ENCODE results near the gene GNA12. TPM values are rescaled to one million over a fixed set of nuclear protein-coding genes. Genes with fewer than 3 reads are reported as not detected.

Gene GNA12
- total RNA-seq, 1 experiment from 2014 or later, result 35.5 TPM

DNA sequence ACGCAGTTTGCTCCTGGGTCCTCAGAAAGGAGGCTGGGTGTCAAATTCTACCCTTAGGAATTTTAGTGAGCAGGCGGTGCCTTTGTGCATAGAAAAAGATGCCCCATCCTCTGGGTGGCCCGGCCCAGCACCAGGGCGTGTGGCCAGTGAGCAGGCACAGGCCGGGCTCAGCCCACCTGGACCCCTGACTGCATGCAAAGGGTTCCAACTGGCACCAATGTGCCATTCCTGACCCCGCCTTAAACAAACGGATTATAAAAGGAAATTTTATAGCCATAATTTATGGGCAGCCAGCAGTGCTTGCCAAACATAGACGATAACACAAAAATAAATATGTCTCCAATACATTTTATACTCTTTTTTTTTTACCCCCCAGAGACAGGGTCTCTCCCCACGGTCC lies 40.1 kb upstream of the GNA12 start:
- Histone ChIP-seq H3K36me3 (ENCODE audit: insufficient read depth, low read length, poor library complexity, severe bottlenecking) (no peaks in the 10 kb centered on the region), H3K4me1 (ENCODE audit: insufficient read depth, low read length, poor library complexity, severe bottlenecking) (peaks cover 10% of the 10 kb centered on the region), H3K27me3 (replicated peaks; ENCODE audit: insufficient read depth, low read depth, low read length, poor library complexity) (no peaks in the 10 kb centered on the region), H3K27ac (ENCODE audit: low read depth, low read length, poor library complexity, severe bottlenecking) (no peak overlapping the region), H3K4me3 (ENCODE audit: low read depth, low read length, poor library complexity, severe bottlenecking) (no peak overlapping the region), H3K9me3 (ENCODE audit: low read depth, low read length, poor library complexity, severe bottlenecking) (no peaks in the 10 kb centered on the region)
- BruUV-seq (replicated peaks), result no TSS peak
- TF ChIP-seq EZH2 (IDR thresholded peaks at IDR 0.05; ENCODE audit: borderline replicate concordance, low read depth, low read length, poor library complexity, severe bottlenecking), result no peak
- TF ChIP-seq, protein P1, sequence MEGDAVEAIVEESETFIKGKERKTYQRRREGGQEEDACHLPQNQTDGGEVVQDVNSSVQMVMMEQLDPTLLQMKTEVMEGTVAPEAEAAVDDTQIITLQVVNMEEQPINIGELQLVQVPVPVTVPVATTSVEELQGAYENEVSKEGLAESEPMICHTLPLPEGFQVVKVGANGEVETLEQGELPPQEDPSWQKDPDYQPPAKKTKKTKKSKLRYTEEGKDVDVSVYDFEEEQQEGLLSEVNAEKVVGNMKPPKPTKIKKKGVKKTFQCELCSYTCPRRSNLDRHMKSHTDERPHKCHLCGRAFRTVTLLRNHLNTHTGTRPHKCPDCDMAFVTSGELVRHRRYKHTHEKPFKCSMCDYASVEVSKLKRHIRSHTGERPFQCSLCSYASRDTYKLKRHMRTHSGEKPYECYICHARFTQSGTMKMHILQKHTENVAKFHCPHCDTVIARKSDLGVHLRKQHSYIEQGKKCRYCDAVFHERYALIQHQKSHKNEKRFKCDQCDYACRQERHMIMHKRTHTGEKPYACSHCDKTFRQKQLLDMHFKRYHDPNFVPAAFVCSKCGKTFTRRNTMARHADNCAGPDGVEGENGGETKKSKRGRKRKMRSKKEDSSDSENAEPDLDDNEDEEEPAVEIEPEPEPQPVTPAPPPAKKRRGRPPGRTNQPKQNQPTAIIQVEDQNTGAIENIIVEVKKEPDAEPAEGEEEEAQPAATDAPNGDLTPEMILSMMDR (conservative IDR thresholded peaks at IDR 0.05; ENCODE audit: low read depth, low read length), result no peak
- POLR2A ChIA-PET (ENCODE audit: low non-redundant PET), result no interaction called here
- CTCF ChIA-PET, result no interaction called here
- intact Hi-C loops (cut with micrococcal nuclease; ENCODE audit: unreplicated experiment), result loop anchor here (5.0 kb wide), 1 partner anchor 273 kb away; no protein-coding TSS in a partner anchor
- DNase-seq (ENCODE audit: low spot score), result no peak

DNA sequence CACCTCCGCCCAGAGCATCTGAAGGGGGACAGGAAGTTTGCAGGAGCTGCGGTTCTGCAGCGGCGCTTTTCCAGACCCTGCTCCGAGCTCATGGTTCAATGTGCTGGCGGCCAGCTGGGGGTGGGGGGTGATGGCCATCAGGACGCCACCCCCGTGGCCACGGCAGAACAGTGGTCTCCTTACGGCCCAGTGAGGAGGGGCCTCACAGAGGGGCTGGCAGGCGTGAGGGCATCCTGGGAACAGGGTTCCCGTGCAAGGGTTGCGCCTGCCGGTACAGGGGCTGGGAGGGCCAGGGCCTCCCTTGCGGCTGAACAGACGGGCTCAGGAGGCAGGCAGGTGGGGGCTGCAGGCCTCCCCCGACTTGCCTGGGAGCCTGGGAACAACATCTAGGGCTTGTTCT lies 39.0 kb upstream of the GNA12 start:
- Histone ChIP-seq H3K9me3 (ENCODE audit: low read depth, low read length, poor library complexity, severe bottlenecking) (no peaks in the 10 kb centered on the region), H3K4me1 (ENCODE audit: insufficient read depth, low read length, poor library complexity, severe bottlenecking) (peaks cover 10% of the 10 kb centered on the region), H3K4me3 (ENCODE audit: low read depth, low read length, poor library complexity, severe bottlenecking) (no peak overlapping the region), H3K27ac (ENCODE audit: low read depth, low read length, poor library complexity, severe bottlenecking) (no peak overlapping the region), H3K27me3 (replicated peaks; ENCODE audit: insufficient read depth, low read depth, low read length, poor library complexity) (no peaks in the 10 kb centered on the region), H3K36me3 (ENCODE audit: insufficient read depth, low read length, poor library complexity, severe bottlenecking) (no peaks in the 10 kb centered on the region)
- TF ChIP-seq, protein P1 (conservative IDR thresholded peaks at IDR 0.05; ENCODE audit: low read depth, low read length), result no peak
- no peak for TF ChIP-seq EZH2 (IDR thresholded peaks at IDR 0.05; ENCODE audit: borderline replicate concordance, low read depth, low read length, poor library complexity, severe bottlenecking)
- ChIA-PET CTCF (no interaction called here), POLR2A (ENCODE audit: low non-redundant PET) (no interaction called here)
- DNase-seq (ENCODE audit: low spot score), result no peak
- intact Hi-C loops (cut with micrococcal nuclease; ENCODE audit: unreplicated experiment), result loop anchor here (5.0 kb wide), 1 partner anchor 274 kb away; no protein-coding TSS in a partner anchor
- BruUV-seq (replicated peaks), result no TSS peak

DNA sequence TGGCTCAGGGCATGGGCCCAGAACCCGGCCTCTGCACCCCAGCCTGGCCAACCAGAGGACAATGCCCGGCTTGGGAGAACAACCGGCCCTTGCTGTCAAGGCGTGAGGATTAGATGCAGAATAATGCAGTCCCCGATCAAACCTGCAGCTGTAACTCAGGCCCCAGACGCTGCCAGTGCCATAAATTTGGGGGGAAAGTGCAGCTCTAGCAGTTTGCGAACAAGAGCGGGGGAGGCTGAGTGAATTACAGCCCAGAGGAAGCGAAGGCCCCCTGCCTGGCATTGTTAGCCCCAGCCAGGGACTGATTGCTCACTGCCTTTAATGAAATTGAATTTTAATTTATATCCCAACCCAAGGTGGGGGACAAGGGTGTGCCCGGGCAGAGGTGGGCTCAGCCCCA lies 38.0 kb upstream of the GNA12 start:
- TF ChIP-seq, protein P1 (conservative IDR thresholded peaks at IDR 0.05; ENCODE audit: low read depth, low read length), result no peak
- no peak for TF ChIP-seq EZH2 (IDR thresholded peaks at IDR 0.05; ENCODE audit: borderline replicate concordance, low read depth, low read length, poor library complexity, severe bottlenecking)
- ChIA-PET POLR2A (ENCODE audit: low non-redundant PET) (no interaction called here), CTCF (no interaction called here)
- H3K4me1 ChIP-seq (ENCODE audit: insufficient read depth, low read length, poor library complexity, severe bottlenecking), result peaks cover 10% of the 10 kb centered on the region
- intact Hi-C loops (cut with micrococcal nuclease; ENCODE audit: unreplicated experiment), result loop anchor here (5.0 kb wide), 1 partner anchor 275 kb away; no protein-coding TSS in a partner anchor
- H3K27ac ChIP-seq (ENCODE audit: low read depth, low read length, poor library complexity, severe bottlenecking), result no peak overlapping the region
- H3K4me3 ChIP-seq (ENCODE audit: low read depth, low read length, poor library complexity, severe bottlenecking), result no peak overlapping the region
- H3K9me3 ChIP-seq (ENCODE audit: low read depth, low read length, poor library complexity, severe bottlenecking), result no peaks in the 10 kb centered on the region
- no TSS peak for BruUV-seq (replicated peaks)
- no peaks in the 10 kb centered on the region for H3K27me3 ChIP-seq (replicated peaks; ENCODE audit: insufficient read depth, low read depth, low read length, poor library complexity)
- peak; percentile 77 for DNase-seq (ENCODE audit: low spot score)
- no peaks in the 10 kb centered on the region for H3K36me3 ChIP-seq (ENCODE audit: insufficient read depth, low read length, poor library complexity, severe bottlenecking)

Data from A673 (cell line).